Right renal cortex interstitium (tissue), 3 donors: ENCODE results near the gene TSGA10IP. TPM values are rescaled to one million over a fixed set of nuclear protein-coding genes. Genes with fewer than 3 reads are reported as not detected.

Experiments used
- DNase-seq, 3 donors: peaks; one replicate each; pipeline ENCODE4 v3.0.0-alpha.2; 2013; ENCODE audit warnings: low read depth in 3 of 3, low spot score in 2 of 3
- polyA plus RNA-seq, 3 donors: library from polyadenylated mRNA; unstranded; fragments of 120-200 nt; gene quantifications; one replicate each; pipeline ENCODE4 v1.2.1, GENCODE V29; 2013; ENCODE audit not compliant: insufficient read length in 3 of 3

TSGA10IP gene
- not detected for polyA plus RNA-seq

- no peak for DNase-seq
These were observed at the start of gene TSGA10IP for GRCh38 chr11:65945430-65945911. TSS of gene TSGA10IP (plus strand) at chr11:65945480. CDS start at chr11:65945676, 196 bp downstream.

DNA sequence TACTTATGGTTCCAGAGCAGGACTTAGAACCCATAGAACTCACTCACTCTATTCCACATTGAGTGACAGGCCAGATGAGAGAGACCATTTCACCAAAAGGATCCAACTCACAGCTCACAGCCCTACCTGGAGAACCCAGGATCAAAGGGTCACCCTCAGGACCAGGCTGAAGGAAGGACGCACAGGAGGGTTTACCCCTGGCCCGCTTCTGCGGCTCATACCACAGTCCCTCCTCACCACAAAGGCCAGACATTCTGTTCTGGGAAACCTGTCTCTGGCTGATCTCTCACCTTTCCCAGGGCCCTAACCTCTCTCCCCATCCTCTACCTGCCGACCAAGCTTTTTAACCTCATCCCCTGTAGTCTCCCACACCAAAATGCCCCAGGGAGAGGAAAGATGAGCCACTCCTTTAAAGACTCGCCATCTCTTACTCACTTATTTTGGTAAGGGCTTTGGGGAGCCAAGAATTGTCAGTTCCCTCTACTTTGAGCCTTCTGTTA, 49.7 kb upstream of the TSGA10IP start:
- DNase-seq: no peak

DNA sequence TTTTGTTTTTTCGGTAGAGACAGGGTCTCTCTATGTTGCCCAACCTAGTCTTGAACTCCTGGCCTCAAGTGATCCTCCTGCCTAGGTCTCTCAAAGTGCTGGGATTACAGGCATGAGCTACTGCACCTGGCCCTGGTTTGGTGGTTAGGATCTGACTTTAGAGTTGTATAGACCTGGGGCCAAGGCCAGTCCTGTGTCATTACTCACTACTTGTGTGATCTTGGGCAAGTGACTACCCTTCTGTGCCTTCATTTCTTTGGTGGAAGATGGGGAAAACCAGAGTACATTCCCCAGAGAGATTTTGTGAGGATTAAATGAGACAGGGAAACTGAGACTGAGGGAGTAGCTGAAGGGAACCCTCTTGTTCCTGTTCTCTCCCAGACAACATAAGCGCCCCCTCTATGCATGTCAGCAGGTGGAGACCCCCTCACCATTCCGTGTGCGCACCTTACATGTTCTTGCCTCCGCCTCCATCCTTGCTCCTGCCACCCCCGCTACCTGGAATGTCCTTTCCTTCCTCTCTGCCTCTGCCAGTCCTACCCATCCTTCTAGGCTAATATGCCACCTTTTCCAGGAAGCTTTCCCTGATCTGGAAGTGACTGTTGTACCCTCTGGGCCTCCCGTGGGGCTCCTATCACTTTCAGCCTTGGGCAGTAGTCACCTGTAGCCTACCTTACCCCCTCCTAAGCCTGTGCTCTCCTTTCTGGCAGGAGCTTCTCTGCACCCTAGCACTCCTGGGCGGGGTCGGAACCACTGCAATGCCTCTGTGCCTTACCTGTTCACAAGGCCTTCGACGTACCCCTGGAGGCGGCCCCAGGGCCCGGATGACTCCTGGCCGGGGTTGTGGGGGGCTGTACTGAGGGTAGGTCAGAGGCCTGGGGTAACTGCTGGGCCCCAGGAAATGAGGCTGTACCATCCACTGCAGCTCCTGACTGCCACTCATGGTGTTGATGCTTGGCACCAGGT, 49.0 kb upstream of the TSGA10IP start:
- no peak for DNase-seq

- no peak for DNase-seq
These were observed 48.2 kb upstream of the TSGA10IP start for GRCh38 chr11:65897020-65897471.

GRCh38 chr11:65898656-65899355, 46.5 kb upstream of the TSGA10IP start:
- DNase-seq: no peak

DNA sequence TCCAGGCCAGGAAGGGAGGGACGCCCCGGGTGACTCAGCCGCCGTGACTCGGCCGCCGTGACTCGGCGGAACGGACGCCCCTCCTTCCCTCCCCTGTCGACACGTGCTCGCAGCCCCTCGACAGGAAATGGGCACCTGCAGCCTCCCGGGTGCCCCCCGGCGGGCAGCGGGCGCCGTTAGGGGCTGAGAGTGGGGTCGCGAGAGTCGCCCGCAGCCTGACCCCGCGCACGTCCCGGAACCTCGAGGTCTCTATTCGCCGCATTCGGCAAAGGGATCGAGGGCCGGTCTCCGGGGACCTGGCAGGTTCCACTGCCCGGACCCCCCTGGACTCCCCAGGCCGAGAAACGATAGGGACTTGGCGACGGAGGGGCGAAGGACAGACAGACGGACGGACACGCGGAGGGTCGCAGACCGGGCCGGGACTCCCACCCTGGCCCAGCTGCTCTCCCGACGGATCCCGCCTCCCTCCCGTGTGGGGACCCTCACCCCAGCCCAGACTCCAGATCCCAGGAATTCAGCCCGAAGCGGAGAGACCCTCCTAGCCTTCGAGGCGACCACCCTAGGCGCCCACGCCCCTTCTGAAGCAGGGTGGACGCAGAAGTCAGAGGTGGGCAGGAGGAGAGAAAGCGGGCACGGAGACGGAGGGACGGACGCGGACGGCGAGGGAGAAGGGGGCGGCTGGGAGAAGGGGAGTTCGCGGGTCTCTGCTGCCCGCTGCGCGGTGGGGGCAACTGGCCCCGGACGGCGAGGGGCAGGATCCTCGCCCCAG, 45.7 kb upstream of the TSGA10IP start:
- no peak for DNase-seq

GRCh38 chr11:65900125-65900898, 45.0 kb upstream of the TSGA10IP start, which contains the start of gene FOSL1:
TSS of gene FOSL1 (minus strand) at chr11:65900388. CDS start at chr11:65900339, 49 bp downstream.
- no peak for DNase-seq

DNA sequence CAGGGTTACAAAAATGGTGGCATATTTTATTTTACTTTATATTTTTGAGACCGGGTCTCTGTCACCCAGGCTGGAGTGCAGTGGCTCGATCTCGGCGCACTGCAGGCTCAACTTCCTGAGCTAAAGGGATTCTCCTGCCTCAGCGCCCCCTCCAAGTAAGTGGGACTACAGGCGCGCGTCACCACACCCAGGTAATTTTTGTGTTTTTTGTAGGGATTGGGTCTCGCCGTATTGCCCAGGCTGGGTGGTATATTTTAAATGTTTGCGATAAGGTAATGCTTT, 44.4 kb upstream of the TSGA10IP start:
- DNase-seq: no peak

GRCh38 chr11:65903068-65903481, 42.2 kb upstream of the TSGA10IP start:
- no peak for DNase-seq

- no peak for DNase-seq
These were observed 41.6 kb upstream of the TSGA10IP start for GRCh38 chr11:65903715-65904114.

DNA sequence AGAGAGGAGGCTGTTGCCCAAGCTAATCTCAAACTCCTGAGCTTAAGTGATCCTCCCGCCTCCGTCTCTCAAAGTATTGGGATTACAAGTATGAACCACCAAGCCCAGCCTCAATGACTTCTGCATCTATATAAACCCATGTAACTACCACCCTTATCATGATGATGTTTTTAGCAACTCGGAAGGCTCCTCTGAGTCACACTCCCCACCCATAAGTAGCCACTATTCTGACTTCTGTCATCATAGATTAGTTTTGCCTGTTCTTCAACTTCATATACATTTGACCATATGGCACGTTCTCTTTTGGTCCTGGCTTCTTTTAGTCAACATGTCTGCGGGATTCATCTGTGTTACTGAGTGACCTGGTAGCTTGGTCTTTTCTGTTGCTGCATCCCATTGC, 38.7 kb upstream of the TSGA10IP start:
- DNase-seq: no peak

GRCh38 chr11:65907878-65908277, 37.4 kb upstream of the TSGA10IP start:
- no peak for DNase-seq

DNA sequence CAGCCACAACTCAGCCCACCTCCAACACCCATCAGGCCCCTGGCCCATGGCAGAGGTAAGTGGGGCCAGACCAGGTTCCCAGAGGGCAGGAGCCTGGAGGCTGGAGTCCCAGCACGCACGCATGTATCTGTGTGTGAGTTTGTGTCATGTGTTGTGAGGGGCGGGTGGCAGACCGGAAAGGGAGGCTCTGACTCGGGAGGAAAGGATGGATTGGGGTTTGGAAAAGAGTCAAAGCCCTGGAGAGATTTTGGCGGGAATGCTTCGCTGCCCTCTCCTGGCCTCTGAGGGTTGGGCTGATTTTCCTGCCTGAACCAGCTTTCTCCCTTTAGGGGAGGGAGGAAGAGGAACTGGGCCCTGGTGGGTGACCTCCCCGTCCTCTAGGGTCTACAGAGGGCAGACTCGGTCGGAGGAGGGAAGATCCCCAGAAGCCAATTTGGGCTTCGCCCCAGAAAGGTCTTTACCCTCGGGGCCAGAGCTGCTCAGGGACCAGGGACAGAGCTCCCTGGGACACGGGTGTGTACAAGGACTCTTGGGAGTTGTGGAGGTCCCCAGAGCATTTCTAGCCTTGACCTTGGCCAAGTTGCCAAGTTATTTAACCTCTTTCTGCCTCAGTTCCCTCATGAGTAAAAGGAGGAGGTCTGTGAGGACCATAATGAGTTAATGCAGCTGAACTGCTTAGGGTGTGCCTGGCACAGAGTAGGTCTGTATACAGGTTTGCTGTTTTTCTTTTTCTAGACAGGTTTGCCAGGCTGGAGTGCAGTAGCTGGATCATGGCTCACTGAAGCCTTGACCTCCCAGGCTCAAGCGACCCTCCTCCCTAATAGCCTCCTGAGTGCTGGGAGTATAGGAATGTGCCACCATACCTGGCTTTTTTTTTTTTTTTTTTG, 33.4 kb upstream of the TSGA10IP start:
- no peak for DNase-seq

DNA sequence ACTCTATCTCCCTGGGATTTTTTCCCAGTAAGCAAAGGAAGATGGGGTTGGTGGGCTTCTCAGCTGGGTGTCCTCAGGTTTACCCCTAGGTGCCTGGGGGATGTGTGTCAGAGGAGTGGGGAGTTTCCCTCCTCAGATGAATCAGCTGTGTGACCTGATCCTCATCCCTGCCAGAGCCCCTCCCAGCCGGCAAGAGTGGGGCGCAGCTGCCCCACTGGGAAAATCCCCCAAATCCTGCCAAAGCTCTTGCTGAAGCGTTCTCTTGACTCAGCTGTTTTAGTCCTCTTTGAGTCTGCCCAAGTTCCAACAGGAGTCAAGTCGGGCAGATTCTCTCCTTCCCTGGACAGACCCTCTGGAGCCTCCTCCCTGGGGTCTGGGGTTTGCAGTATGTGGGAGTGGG, 32.4 kb upstream of the TSGA10IP start:
- no peak for DNase-seq

DNA sequence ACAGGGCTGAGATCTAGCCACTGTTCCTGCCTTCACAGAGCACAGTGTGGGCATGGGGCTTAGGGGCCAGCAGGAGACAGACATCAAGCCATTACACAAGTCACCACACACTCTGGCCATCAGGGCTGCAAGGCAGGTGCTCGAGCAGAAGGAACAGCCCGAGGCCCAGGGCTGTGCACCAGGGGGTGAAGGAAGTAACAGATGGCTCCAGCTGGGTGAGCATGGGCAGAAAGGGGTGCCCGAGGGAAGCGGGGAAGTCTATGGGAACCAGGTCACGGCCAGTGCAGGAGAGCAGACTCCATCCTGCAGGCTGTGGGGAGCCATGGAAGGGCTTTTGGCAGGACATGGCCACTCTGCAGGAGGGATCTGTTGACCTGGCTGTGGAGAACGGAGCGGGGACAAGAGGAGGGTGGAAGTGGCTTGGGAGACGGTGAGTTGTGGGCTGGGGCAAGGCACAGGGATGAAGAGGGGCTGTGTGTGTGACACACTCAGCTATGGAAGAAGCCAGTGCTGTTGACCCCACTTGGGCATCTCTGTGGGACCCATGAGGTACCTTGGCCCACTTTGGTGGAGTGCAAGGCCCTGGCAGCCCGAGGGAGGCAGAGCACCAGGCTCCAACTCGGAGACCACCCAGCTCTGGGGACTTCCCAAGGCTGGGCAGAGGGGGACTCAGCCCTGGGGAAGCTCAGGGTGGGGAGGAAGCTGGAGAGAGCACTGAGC, 30.0 kb upstream of the TSGA10IP start:
- DNase-seq: no peak

- no peak for DNase-seq
These were observed 29.4 kb upstream of the TSGA10IP start for GRCh38 chr11:65915821-65916251.

DNA sequence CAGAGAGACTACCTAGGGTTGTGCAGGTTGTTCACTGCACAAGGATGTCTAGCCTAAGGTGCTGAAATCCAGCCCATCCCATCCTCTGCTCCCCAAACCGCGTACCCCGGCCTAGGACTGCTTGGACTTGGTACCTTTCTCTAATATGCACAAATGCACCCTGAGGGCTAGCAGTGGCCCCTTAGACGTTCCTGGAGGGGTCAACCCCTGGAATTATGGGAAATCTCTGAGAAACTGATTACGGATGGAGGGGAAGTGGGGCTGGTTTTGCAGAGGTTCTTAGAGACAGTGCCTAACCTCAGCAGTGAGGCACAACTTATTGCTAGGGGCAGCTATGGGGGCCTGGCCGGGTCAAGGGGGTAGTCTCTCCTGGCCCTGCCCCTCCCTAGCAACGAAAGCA, 28.9 kb upstream of the TSGA10IP start:
- DNase-seq: no peak

DNA sequence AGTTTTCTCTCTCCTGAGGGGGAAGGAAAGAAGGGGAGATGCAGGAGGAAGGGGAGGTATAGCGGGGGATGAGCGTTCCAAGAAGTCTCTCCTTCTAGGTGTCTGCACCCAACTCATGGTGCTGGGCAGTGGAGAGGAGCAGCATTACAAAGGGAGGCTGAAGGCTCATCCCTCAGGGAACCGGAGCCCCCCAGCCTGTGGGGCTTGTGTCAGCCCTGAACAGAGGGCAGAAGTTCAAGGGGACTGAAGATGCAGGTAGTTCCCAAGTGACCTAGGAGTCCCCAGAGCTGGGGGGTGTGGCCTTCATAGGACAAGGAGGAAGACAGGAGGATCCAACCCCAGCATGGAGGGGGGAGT, 28.2 kb upstream of the TSGA10IP start:
- no peak for DNase-seq
